Fibroblast of skin of left quadriceps (primary cell): Measurements from ENCODE around the gene LYSMD3.
A peak's percentile ranks its signal among the peaks of the same experiment; 100 is the strongest.

Experiments
- DNase-seq, 2 experiments: peaks; one replicate each; pipeline ENCODE4 v3.0.0-alpha.2; 2013; ENCODE audit warnings: low read depth in 2 of 2

Gene LYSMD3

GRCh38 chr5:90547072-90547536, 17.7 kb upstream of the LYSMD3 start:
- DNase-seq: no peak

- DNase-seq: peak in 1 of 2 experiments; percentile 18
These were observed 16.9 kb upstream of the LYSMD3 start for GRCh38 chr5:90546216-90546837.

DNA sequence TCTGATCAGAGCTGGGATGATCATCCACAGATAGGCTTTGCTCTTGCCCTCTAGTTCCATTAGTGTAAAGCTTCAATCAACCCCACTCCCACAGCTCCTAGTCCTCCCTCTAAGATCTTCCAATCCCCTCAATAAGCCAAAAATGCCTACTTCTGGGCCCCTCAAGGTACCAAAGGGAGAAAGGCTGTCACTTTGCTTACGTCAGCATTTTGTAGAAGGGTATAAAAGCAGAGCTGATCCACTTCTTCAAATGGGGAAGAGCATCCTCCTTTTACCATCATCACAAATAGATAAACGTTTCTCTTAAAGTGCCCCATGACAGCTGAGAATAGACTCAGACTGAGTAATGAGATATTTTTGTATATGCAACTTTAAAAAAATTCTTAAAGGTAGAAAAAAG, 16.1 kb upstream of the LYSMD3 start:
- no peak for DNase-seq

GRCh38 chr5:90542827-90543519, 13.6 kb upstream of the LYSMD3 start:
- no peak for DNase-seq

DNA sequence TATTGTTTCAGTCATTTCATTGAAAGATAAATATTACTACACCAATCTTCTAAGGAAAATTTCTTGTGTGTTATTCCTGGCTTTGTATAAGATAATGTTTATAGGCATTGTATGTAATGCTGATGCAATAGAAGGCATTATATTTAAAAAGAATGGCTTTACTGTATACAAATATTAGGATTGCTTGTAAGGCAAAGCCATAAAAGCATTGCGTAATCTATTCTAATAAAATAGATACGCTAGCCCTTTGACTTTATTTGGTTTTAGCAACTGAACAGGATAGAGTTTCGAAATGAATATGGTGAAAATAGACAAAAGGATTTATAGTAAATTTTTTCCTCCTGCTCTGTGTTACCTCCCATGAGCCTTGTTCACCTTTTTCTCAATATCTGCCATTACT, 5.5 kb upstream of the LYSMD3 start:
- DNase-seq: no peak

- no peak for DNase-seq
These were observed 4.4 kb upstream of the LYSMD3 start for GRCh38 chr5:90533794-90534193.

- DNase-seq: no peak
These were observed 1.5 kb upstream of the LYSMD3 start for GRCh38 chr5:90530736-90531487.

GRCh38 chr5:90529939-90530677, 724 bp upstream of the LYSMD3 start:
- DNase-seq: peak; percentile 59 to 61

DNA sequence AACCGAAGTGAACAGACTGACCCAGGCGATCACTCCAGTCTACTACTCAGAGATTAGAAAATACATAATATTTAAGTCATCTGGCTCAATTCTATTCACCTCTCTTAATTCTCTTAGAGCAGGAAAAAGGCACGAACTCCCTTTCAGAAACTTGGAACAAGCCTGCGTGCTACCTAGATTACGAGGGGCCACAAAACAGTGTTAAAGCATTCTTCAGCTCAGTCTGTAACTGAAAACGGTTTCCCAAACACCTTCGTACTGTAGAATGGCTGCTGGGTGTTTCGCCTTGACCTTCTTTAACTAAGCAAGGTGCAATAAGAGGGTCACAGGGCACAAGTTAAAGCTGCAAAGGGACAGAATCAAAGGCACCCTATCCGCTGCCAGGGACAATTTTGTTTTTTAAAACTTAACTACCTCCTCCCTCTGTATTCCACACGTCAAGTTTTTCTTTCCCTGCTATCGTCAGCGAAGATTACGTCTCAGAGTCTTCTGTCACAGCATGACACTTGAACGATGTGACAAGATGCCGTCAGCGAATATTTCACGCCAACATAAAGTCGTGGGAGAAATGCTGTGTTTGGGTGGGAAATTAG, 687 bp downstream of the LYSMD3 start:
- no peak for DNase-seq

DNA sequence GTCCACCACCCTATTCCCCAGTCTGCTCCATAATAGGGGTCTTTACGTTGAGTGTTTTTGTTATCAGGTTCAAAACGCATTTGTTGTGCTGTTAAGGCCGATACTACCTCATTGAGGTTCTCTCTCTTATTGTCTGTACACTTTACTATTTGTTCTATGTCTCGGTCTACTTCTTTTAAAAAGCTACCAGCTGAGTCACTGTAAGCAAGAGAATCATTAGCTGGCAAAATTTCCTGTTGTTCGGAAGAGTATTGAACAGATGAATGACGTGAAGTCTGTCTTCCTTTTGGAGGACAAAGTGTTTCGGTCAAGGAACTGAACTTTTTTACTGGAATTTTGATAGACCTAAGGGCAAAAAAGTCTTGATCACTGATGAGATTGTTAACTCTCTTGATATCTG, 10.3 kb downstream of the LYSMD3 start:
- DNase-seq: no peak

- DNase-seq: no peak
These were observed 10.7 kb downstream of the LYSMD3 start for GRCh38 chr5:90518661-90519060.

DNA sequence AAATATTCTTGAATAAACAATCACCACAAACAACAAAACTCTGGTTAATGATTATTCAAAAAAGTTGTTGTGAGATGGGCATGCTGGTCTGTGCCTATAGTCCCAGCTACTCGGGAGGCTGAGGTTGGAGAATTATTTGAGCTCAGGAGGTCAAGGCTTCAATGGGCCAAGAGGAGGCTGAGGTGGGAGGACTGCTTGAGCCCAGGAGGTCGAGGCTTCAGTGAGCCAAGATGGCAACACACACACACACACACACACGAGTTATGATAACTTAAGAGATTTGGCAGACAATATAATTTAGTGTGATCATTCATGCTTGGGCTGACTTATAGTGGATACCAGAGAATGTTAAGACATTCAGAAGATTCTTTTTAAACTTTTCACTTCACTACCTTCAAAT, 14.9 kb downstream of the LYSMD3 start:
- DNase-seq: no peak

- DNase-seq: no peak
These were observed 18.9 kb downstream of the LYSMD3 start for GRCh38 chr5:90510438-90510837.

GRCh38 chr5:90506221-90506620, 23.2 kb downstream of the LYSMD3 start:
- DNase-seq: no peak

GRCh38 chr5:90504743-90505142, 24.6 kb downstream of the LYSMD3 start:
- DNase-seq: no peak

- no peak for DNase-seq
These were observed 25.8 kb downstream of the LYSMD3 start for GRCh38 chr5:90503596-90503995.

GRCh38 chr5:90495146-90495545, 34.2 kb downstream of the LYSMD3 start:
- no peak for DNase-seq

DNA sequence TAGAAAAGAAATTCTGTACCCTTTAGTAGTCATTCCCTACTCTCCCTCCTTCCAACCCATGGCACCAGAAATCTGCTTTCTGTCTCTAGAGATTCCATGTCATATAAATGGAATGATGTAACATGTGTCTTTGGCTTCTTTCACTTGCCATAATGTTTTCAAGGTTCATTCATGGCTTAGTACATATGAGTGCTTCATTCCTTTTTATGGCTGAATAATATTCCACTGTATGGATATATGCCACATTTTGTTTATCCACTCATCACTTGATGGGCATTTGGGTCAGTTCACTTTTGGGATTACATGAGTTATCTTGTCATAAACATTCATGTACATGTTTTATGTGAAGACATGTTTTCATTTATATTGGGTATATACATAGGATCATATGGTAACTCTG, 35.3 kb downstream of the LYSMD3 start:
- no peak for DNase-seq

DNA sequence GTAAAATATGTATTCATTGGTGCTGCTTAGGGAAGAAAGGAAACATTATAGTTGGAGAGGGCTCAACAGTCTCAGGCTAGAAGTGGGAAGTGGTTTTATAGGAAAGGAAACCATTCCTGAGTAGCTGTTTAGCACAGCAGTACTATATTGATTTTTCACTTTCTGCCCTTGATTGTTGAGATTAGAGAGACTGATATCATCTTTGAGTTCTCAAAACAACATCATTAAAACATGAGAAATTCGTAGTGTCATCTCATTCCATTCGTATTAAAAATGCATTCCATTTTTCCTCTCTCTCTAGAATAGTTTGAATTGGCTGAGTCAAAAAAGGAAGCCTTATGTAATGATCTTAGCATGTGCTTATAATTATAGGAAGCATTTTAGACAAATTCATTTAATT, 40.6 kb downstream of the LYSMD3 start:
- peak; percentile 65 to 68 for DNase-seq

DNA sequence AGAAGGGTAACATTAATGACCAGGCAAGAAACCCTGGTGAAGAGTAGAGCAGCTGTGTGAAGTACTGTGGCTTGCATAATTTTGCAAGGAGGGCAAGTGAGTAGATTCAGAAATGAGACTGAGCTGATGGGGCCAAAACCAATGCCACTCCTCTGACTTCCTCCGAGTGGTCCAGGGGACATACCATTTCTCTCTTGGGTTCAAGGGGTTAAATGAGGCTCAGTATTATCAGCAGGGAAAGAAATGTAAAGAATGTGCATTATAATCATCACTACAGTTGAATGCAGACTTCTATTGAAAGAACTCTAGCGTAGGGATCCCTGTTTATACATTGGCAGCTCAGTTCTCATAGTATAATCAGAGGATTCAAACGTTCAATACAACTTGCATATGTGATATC, 44.8 kb downstream of the LYSMD3 start:
- DNase-seq: no peak

DNA sequence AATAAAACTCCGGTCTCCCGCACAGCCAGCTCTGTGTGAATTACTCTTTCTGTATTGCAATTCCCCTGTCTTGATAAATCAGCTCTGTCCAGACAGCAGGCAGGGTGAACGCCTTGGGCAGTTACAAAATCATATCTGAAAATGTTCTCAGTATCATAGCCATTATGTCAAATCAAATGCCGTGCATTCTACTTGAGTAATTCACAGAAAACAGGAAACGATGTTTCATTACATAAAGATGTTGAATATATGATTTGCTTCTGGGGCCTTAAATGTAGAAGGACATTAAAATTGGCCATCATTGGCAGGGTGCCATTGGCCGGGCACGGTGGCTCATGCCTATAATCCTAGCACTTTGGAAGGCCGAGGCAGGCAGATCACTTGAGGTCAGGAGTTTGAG, 46.2 kb downstream of the LYSMD3 start:
- no peak for DNase-seq

DNA sequence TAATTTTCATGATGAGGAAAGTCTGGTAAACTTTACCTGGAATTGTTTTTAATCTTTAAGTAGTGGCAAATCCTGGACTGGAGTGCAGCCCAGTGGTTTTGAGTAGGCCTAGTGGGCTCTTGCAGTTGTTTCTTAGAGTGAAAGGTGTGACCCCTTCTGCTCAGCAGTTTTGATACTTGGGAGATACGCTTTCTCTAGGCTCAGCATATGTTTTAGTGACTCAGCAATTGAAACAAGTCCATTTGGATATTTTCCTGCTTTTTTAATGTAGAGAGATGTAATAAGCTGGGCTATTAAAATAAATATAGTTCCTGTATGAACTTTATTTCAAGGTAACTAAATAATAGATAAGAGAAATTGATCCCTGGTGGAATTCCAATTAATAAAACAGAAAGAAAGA, 48.7 kb downstream of the LYSMD3 start:
- DNase-seq: no peak
